C1 segment of cervical spinal cord (tissue), 14 donors: ENCODE measurements around the gene MOB3B.

Experiments used
- DNase-seq, 14 donors: peaks; one replicate each; lab custom pipeline; 2025; lab: John Stamatoyannopoulos, UW

Gene MOB3B

GRCh38 chr9:27340961-27341511 is 188.6 kb downstream of the MOB3B start:
- peak in 3 of 14 donors; percentile 31 to 46 (median 42) for DNase-seq

- DNase-seq: no peak
These were observed 189.3 kb downstream of the MOB3B start for GRCh38 chr9:27340285-27340674.

- DNase-seq: peak in 1 of 14 donors; percentile 47
These were observed 189.8 kb downstream of the MOB3B start for GRCh38 chr9:27339661-27340284.

GRCh38 chr9:27338527-27338903 is 191.1 kb downstream of the MOB3B start:
- peak in 4 of 14 donors; percentile 47 to 66 (median 56) for DNase-seq

- DNase-seq: peak in 2 of 14 donors; percentile 52 to 56
These were observed 191.6 kb downstream of the MOB3B start for GRCh38 chr9:27337833-27338526.

GRCh38 chr9:27337236-27337635 is 192.4 kb downstream of the MOB3B start:
- no peak for DNase-seq

- no peak for DNase-seq
These were observed 192.8 kb downstream of the MOB3B start for GRCh38 chr9:27336829-27337228.

DNA sequence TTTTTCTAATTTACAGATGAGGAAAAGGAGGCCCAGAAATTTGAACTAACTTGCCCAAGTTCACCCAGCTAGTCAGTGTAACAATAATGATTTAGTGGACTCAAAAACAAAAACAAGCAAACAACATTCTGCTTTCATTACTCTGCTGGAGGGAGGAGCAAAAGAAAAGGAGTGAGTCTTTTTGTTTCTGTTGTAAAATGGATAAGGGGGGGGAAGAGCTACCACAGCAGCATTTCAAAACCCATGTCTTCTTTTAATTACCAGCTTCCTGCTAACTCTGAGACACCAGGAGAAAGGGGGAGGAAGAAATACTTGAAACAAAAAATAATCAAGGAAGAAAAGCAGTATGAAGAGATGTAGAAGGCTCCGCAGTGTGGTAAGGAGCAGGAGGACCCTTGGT is 193.5 kb downstream of the MOB3B start:
- DNase-seq: no peak

DNA sequence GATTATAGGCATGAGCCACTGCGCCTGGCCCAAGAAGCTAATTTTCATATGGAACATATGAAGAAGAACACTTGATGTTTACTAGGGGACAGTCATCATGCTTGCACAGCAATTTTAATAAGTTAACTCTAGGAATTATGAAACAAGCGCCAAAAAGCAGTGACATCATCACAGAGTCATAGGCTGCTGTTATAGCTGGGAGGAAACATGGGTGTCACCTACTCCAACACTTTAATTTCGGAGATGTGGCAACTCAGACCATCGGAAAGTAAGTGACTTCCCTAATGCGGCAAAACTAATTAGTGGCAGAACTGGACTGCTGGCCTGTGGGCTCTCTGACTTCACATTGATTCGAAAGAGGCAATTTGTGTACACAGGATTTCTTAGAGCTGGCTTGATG is 194.5 kb downstream of the MOB3B start:
- no peak for DNase-seq

DNA sequence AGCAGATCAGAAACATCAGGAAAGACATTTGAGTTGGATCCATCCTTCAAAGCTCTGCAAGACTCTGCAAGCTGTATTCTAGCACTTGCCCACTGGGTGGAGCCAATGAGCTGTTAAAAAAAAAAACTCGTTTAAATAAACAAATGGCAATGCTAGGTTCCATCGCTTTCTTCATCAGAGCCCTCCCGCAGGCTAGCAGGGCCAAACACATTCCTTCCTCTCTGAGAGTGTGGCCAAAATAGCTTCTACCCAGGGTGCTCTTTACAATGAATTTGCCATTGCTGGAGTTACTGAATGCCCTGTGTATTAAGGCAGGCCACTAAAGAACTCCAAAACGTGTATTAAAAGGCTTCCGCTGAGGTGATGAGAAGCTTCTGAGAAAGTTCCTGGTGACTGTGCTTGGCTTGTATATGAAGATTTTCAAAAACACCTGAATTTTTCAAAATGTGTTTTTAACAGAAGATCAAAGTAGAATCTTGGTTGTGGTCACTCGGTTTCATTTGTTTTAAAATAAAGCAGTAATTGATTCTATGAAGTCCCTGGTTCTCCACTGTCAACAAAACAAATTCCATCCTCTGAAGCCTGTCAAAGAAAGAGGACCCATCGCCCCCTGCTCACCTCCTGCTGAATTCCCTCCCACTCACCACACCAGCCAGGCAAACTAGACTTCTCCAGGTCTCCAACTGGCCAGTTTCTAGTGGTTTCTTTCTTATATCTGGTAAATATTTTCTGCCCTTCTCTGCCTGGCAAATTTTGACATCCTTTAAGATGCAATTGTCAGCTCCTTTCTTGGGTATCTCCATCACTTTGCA is 196.2 kb downstream of the MOB3B start:
- peak in 11 of 14 donors; percentile 30 to 71 (median 65) for DNase-seq

DNA sequence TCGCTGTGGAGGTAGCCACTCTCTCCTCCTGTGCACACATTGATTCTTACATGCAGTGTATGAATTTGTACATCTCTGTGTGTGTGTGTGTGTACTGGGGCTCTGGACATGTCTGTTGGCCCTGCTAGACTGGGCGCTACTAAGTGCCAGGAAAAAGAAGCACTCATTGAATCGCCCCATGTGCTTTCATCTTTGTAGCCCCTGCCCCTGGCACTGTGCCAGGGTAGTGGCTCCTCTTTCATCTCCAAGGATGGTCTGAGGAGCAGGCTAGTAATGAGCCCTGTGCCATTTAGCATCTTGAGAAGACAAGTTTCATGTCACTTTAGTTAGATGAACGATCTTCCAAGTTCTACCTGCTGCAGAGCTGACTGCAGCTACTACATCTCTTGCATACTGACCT is 198.2 kb downstream of the MOB3B start:
- no peak for DNase-seq

- no peak for DNase-seq
These were observed 200.3 kb downstream of the MOB3B start for GRCh38 chr9:27329291-27329690.

DNA sequence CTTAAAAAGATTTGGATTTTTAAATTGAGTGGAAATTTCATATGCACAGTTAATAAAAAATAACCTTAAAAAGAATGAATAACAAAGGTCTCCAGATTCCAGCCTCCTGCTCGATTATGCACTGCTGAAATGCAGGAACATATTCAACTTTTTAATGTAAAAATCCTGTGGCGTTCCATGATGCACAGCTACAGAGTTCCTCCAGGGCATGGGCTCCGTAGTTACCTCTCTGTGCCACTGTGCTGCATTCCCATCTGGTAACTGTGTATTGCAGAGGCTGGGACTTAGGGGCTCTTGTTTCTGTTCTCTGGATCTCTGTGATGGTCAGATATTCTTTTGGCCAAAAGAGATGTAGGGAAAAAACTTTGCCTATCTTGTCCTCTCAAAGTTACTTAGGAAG is 201.1 kb downstream of the MOB3B start:
- no peak for DNase-seq

GRCh38 chr9:27311184-27311583 is 218.4 kb downstream of the MOB3B start:
- DNase-seq: no peak

DNA sequence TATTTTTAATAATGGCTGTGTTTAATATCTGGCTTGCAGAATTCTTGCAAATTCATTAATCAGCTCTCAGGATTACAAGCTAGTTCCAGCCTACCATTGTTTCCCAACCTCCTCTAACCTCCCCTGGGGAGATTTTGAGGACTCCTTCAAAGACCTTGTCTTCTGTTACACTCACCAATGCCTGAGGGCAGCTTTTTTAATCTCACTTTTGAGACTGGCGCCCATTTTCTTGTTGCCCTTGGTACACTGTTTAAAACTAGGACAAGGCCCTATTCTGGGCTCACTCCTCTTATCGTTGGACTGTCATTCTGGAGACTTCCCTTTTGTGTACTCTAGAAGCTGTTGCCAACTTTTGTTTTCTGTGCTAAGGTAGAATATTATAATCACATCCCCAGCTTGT is 219.0 kb downstream of the MOB3B start:
- DNase-seq: no peak

DNA sequence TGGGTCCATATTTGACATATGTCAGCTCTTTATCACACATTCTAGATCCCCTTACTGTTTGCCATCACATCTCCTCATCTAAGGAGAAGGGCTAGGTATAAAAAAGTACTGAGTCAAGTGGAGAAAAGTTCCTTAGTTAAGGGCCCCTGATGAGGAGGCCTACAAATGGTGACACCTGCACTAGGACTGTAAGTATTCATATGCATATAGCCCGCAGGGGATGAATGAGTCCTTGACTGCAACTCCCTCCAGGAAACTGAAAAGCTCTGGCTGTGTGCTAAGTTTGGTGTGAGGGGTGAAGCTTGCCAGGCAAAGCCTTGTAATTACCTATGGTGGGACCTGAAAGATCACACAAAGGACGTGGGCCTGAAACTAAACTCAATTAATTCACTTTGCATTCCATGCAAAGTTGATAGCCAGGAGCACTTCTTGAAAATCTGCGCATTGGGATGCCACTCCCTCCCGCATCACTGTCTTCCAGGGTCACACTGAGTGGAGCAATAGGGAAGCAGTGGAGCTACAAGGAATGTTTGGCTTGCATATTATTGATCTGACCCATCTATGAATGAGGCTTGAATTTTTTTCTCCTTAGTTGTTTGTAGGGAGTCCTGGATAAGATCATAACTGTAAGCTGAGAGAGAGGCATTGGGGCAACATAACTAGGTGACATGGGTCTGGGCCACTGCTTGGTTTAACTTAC is 220.8 kb downstream of the MOB3B start:
- no peak for DNase-seq

DNA sequence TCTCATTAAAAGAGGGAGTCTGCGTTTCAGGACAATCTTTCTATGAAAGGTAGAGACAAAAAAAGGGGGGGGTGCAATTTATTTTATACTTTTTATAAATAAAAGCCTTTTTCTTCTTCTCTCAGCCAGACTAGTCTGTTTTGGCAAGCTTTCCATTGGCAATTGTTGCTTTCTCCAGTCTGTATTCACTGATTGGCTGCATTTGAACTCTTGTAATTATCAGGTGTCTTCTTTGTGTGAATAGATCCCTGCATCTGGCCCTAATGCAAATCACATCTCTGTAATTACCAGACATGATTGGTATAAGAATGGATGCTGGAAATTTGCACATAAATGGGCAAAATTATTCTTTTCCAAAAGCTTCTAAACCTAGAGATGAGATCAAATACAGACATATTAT is 225.1 kb downstream of the MOB3B start:
- DNase-seq: no peak

DNA sequence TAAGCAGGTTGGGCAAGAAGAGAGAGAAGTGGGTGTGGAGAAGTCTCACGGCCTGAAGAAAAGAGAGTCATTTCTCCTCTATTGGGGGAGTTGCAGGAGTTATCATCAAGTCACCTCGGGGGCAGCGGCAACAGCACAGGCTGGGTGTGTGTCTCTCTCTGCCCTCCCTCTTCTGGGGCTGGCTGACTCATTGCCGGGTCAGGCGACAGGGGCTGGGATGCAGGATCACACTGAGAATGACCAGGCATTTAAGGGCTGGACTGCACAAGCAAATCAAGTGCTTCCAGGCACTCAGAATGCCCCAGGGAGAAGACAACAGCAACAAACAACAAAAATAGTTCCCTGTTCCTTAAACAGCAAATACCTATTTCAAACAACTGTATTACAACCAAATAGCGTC is 226.4 kb downstream of the MOB3B start:
- DNase-seq: no peak

DNA sequence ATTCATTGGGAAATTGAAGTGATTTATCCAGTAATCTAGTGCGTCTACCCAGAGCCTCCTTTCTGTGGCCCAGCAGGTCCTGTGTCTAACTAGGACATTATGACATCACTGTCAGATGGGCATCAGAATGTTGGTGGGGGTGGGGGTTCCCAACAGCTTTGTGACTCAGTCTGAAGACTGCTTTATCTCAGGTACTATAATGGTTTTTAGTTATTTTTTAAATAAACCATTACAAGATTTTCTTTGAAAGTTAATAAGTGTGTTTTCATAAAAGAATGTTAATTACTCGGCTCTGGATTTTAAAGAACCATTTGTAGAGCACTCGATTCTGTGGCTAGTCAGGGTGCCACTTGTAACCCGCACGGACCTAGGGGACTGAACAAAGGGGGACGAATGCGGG is 232.6 kb downstream of the MOB3B start, which contains the start of gene EQTN:
Gene EQTN, minus strand, starts transcription at position 101 of the 400 bp plus-strand sequence. Its CDS starts 95 bp downstream, at position 6.
- DNase-seq: no peak

DNA sequence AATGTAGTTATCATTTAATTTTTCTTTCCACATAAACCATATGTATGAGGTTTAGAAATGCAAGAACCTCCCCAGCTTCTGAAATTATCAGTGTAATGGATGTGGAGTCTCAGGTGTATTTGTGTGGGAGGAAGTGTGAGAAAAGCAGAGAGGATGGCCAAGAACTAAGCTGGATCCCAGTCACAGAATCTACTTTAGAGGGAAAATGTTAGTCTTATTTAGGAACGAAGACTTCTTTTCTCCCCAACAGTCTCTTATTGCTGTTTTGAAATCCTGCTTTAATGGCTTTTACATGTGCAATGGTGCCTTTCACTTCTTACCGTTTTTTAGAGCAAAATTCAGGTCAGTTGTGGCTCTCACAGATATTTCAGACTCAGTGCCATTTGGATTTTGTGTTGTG is 235.6 kb downstream of the MOB3B start:
- no peak for DNase-seq

- no peak for DNase-seq
These were observed 236.8 kb downstream of the MOB3B start for GRCh38 chr9:27292659-27293405.
